ENCODE measurements around the gene P3H4.
"Not testable (repeated sequence)": the region's sequence is repeated elsewhere in the genome, so short reads cannot be mapped to it uniquely, and the experiment has no call there.

P3H4 gene

GRCh38 chr17:41811549-41812380 is at the start of gene P3H4:
Gene P3H4, minus strand, starts transcription at chr17:41811949. Its CDS starts 34 bp downstream, at chr17:41811915.
- peak; percentile 73 for DNase-seq

- no peak for DNase-seq
These were observed 48.6 kb upstream of the P3H4 start for GRCh38 chr17:41860254-41860931.

GRCh38 chr17:41851382-41851781 is 39.6 kb upstream of the P3H4 start:
- DNase-seq: not testable (repeated sequence)

- no peak for DNase-seq
These were observed 37.7 kb upstream of the P3H4 start for GRCh38 chr17:41849251-41849990.

GRCh38 chr17:41848788-41849187 is 37.0 kb upstream of the P3H4 start:
- DNase-seq: no peak

GRCh38 chr17:41844971-41845370 is 33.2 kb upstream of the P3H4 start:
- DNase-seq: no peak

GRCh38 chr17:41840781-41841180 is 29.0 kb upstream of the P3H4 start:
- not testable (repeated sequence) for DNase-seq

GRCh38 chr17:41839448-41839847 is 27.7 kb upstream of the P3H4 start:
- not testable (repeated sequence) for DNase-seq

GRCh38 chr17:41837761-41838538 is 26.2 kb upstream of the P3H4 start, which contains the start of gene KLHL10:
Gene KLHL10, plus strand, starts transcription at chr17:41837825. Its CDS starts 108 bp downstream, at chr17:41837933.
- DNase-seq: no peak

GRCh38 chr17:41836550-41837196 is 24.9 kb upstream of the P3H4 start:
- no peak for DNase-seq

- DNase-seq: peak; percentile 60
These were observed 24.2 kb upstream of the P3H4 start, which contains the start of gene NT5C3B for GRCh38 chr17:41835800-41836549. Gene NT5C3B, minus strand, starts transcription at chr17:41836232. Its CDS starts 39 bp downstream, at chr17:41836193.

GRCh38 chr17:41835214-41835799 is 23.6 kb upstream of the P3H4 start:
- DNase-seq: no peak

GRCh38 chr17:41829961-41830360 is 18.2 kb upstream of the P3H4 start:
- not testable (repeated sequence) for DNase-seq

GRCh38 chr17:41825175-41825845 is 13.6 kb upstream of the P3H4 start:
- DNase-seq: no peak

- DNase-seq: no peak
These were observed 12.3 kb upstream of the P3H4 start for GRCh38 chr17:41824086-41824485.

- no peak for DNase-seq
These were observed 11.8 kb upstream of the P3H4 start for GRCh38 chr17:41823580-41823979.

- no peak for DNase-seq
These were observed 11.4 kb upstream of the P3H4 start for GRCh38 chr17:41823141-41823524.

- no peak for DNase-seq
These were observed 10.7 kb upstream of the P3H4 start for GRCh38 chr17:41822216-41823140.

GRCh38 chr17:41821776-41822175 is 10.0 kb upstream of the P3H4 start:
- DNase-seq: no peak
